GM12878 (cell line): ENCODE results near the gene WNK2. TPM values are rescaled to one million over a fixed set of nuclear protein-coding genes. Genes with fewer than 3 reads are reported as not detected.

ENCODE experiments used
- ATAC-seq: fragments of 200-7000 bp; cut with Tn5 transposase; 3 replicates; pipeline ENCODE4 v1.9.1; 2020; ENCODE audit warnings: mild to moderate bottlenecking, moderate library complexity
- BruUV-seq: library from RNA; stranded (reverse); fragments of 400-500 nt; replicated peaks from 2 replicates; lab custom pipeline; 2021; lab: Mats Ljungman, UMichigan
- CTCF ChIA-PET: fragments of 300-600 bp; sonication (Branson Sonifier 250); formaldehyde crosslinking; extraction: SDS; loops from one replicate; lab custom pipeline; 2021; ENCODE audit warnings: inconsistent platforms; lab: Yijun Ruan, JAX
- POLR2A ChIA-PET: fragments of 350-600 bp; formaldehyde crosslinking; extraction: SDS; loops from one replicate; lab custom pipeline; 2021; ENCODE audit warnings: inconsistent platforms; lab: Charles Lee
- RAD21 ChIA-PET: fragments of 300-600 bp; sonication (Branson Sonifier 250); formaldehyde crosslinking; loops from one replicate; lab custom pipeline; 2023; ENCODE audit warnings: antibody characterized with exemption; ENCODE audit not compliant: unreplicated experiment; lab: Charles Lee
- SMC1A ChIA-PET: fragments of 300-600 bp; sonication (Branson Sonifier 250); formaldehyde crosslinking; loops from one replicate; lab custom pipeline; 2023; ENCODE audit not compliant: unreplicated experiment, uncharacterized antibody; lab: Charles Lee
- DNase-seq: peaks from one replicate; pipeline ENCODE4 v3.0.0-alpha.2; 2011; ENCODE audit warnings: low read depth, low spot score
- FAIRE-seq: peaks from 3 replicates; lab custom pipeline; 2011; peaks lifted over from hg19 to GRCh38; lab: Jason Lieb, UNC
- H2AFZ ChIP-seq: 2 replicates; pipeline ENCODE4 v1.6.0; 2011; ENCODE audit warnings: low read depth, low read length, control low read depth; ENCODE audit not compliant: control insufficient read depth
- H3K27ac ChIP-seq: 2 replicates; pipeline ENCODE4 v1.5.1; 2011; ENCODE audit warnings: control low read depth; ENCODE audit not compliant: control insufficient read depth, insufficient read depth
- H3K27me3 ChIP-seq, 2 experiments: replicated peaks in 1 of 2; 2 replicates each; pipeline versions ENCODE4 v1.6.0 to v1.6.1; 2011; ENCODE audit warnings: low read length in 1 of 2; ENCODE audit not compliant: control insufficient read depth in 2 of 2, insufficient read depth in 2 of 2
- H3K36me3 ChIP-seq, 2 experiments: 2 replicates each; pipeline ENCODE4 v1.5.1; 2011; ENCODE audit warnings: low read length in 1 of 2; ENCODE audit not compliant: control insufficient read depth in 2 of 2, insufficient read depth in 2 of 2
- H3K4me1 ChIP-seq: 2 replicates; pipeline ENCODE4 v1.6.1; 2011; ENCODE audit warnings: mild to moderate bottlenecking, low read length, moderate library complexity, mixed read lengths; ENCODE audit not compliant: control insufficient read depth, insufficient read depth
- H3K4me2 ChIP-seq: 2 replicates; pipeline ENCODE4 v1.6.0; 2011; ENCODE audit warnings: control low read depth; ENCODE audit not compliant: control insufficient read depth, insufficient read depth
- H3K4me3 ChIP-seq: fragments of 200-600 bp; sonication (generic); 2 replicates; pipeline ENCODE4 v1.5.1; 2016
- H3K79me2 ChIP-seq: 2 replicates; pipeline ENCODE4 v1.6.0; 2011; ENCODE audit warnings: low read length; ENCODE audit not compliant: control insufficient read depth, insufficient read depth
- H3K9ac ChIP-seq: 2 replicates; pipeline ENCODE4 v1.8.0; 2011; ENCODE audit warnings: low read length, control low read depth, mixed read lengths; ENCODE audit not compliant: control insufficient read depth, insufficient read depth
- H3K9me3 ChIP-seq: replicated peaks from 3 replicates; pipeline ENCODE4 v1.5.1; 2011; ENCODE audit warnings: mild to moderate bottlenecking, low read length; ENCODE audit not compliant: control insufficient read depth, insufficient read depth
- H4K20me1 ChIP-seq: 2 replicates; pipeline ENCODE4 v1.6.0; 2011; ENCODE audit not compliant: control insufficient read depth, insufficient read depth
- BHLHE40 ChIP-seq, 2 experiments: fragments of 450-650 bp in 1 of 2; IDR thresholded peaks; 2 replicates each; pipeline ENCODE4 v1.6.1; 2011 to 2017; ENCODE audit warnings: low read depth in 2 of 2, borderline replicate concordance in 1 of 2, improper control_type of control experiment in 1 of 2, low read length in 1 of 2, mild to moderate bottlenecking in 1 of 2
- BRCA1 ChIP-seq: IDR thresholded peaks from 2 replicates; pipeline ENCODE4 v1.6.1; 2011; ENCODE audit warnings: low read depth, low read length, improper control_type of control experiment
- DPF2 ChIP-seq: fragments of 450-650 bp; IDR thresholded peaks from 2 replicates; pipeline ENCODE4 v1.6.1; 2017; ENCODE audit warnings: mild to moderate bottlenecking
- IKZF1 ChIP-seq: fragments of 450-650 bp; conservative IDR thresholded peaks from 2 replicates; pipeline ENCODE4 v1.6.1; 2017; ENCODE audit warnings: antibody characterized with exemption, mild to moderate bottlenecking
- JUND ChIP-seq: IDR thresholded peaks from 2 replicates; pipeline ENCODE4 v1.6.1; 2012; ENCODE audit warnings: low read depth, mild to moderate bottlenecking, low read length, improper control_type of control experiment, moderate library complexity
- KAT2A ChIP-seq: conservative IDR thresholded peaks from 2 replicates; pipeline ENCODE4 v1.6.1; 2011; ENCODE audit warnings: low read depth, low read length; ENCODE audit not compliant: control insufficient read depth
- MYC ChIP-seq: IDR thresholded peaks from 2 replicates; pipeline ENCODE4 v1.6.1; 2011; ENCODE audit warnings: mild to moderate bottlenecking, low read length, moderate library complexity, inconsistent platforms; ENCODE audit not compliant: insufficient read depth, insufficient replicate concordance, insufficient read length, severe bottlenecking
- NFXL1 ChIP-seq: fragments of 450-650 bp; IDR thresholded peaks from 2 replicates; pipeline ENCODE4 v1.6.1; 2017; ENCODE audit warnings: antibody characterized with exemption, mild to moderate bottlenecking, borderline replicate concordance
- PAX8 ChIP-seq: fragments of 450-650 bp; IDR thresholded peaks from 2 replicates; pipeline ENCODE4 v1.6.1; 2017; ENCODE audit warnings: mild to moderate bottlenecking, moderate library complexity
- TARDBP ChIP-seq: IDR thresholded peaks from 2 replicates; pipeline ENCODE4 v1.6.1; 2016; ENCODE audit warnings: borderline replicate concordance
- TCF7 ChIP-seq: IDR thresholded peaks from 2 replicates; pipeline ENCODE4 v1.6.1; 2014; ENCODE audit warnings: antibody characterized with exemption, borderline replicate concordance
- WRNIP1 ChIP-seq: IDR thresholded peaks from 2 replicates; pipeline ENCODE4 v1.6.1; 2011; ENCODE audit warnings: low read depth, low read length, improper control_type of control experiment, borderline replicate concordance
- ZBED1 ChIP-seq: IDR thresholded peaks from 2 replicates; pipeline ENCODE4 v1.6.1; 2016; ENCODE audit warnings: borderline replicate concordance
- ZZZ3 ChIP-seq: IDR thresholded peaks from 2 replicates; pipeline ENCODE4 v1.6.1; 2011; ENCODE audit warnings: low read depth; ENCODE audit not compliant: control insufficient read depth, insufficient read length
- WGBS: methylation state at CpG from one replicate; pipeline ENCODE4 v1.1.6; 2016; ENCODE audit warnings: low lambda C conversion rate; ENCODE audit not compliant: insufficient replicate concordance, insufficient coverage; ENCODE audit errors: missing lambda C conversion rate; 5-methylcytosine and 5-hydroxymethylcytosine counted together
- in situ Hi-C: fragments of 300-500 bp; cut with MboI; formaldehyde crosslinking; loops from 9 replicates; pipeline ENCODE4 v1.14.3; 2018; ENCODE audit warnings: mixed read lengths
- intact Hi-C: fragments of 100-400 bp; cut with micrococcal nuclease; formaldehyde crosslinking; loops from one replicate; pipeline ENCODE4 v1.14.2; 2022; ENCODE audit not compliant: unreplicated experiment
- polyA plus RNA-seq, 11 experiments: library from polyadenylated mRNA; depleted of rRNA in 4 of 11; unstranded in 6 of 11; stranded (reverse) in 5 of 11; fragments of >200 nt; fragmentation: Nextera tagmentation in 4 of 11; fragmentation: Illumina TruSeq in 1 of 11; extraction: Ambion mirVana in 4 of 11; extraction: Trizol in 1 of 11; gene quantifications; 1 replicate in 1 of 11; 2 replicates in 10 of 11; pipeline versions ENCODE4 v1.2.1 to v1.2.3, GENCODE V29; 2011 to 2016; ENCODE audit warnings: inconsistent platforms in 2 of 11, missing spikeins in 2 of 11, low read depth in 1 of 11
- total RNA-seq, 4 experiments: library from RNA; depleted of rRNA in 3 of 4; stranded (reverse); fragments of >200 nt in 3 of 4; fragmentation: Illumina TruSeq in 1 of 4; extraction: Trizol in 1 of 4; gene quantifications; 2 replicates each; pipeline versions ENCODE4 v1.2.1 to v1.2.3, GENCODE V29; 2013 to 2021
- TF ChIP-seq, protein P1 (sequence below): IDR thresholded peaks from 2 replicates; pipeline ENCODE4 v1.6.1; 2011; ENCODE audit warnings: borderline replicate concordance, low read depth, mild to moderate bottlenecking, moderate library complexity, mixed read lengths, low read length; ENCODE audit not compliant: insufficient read depth; ENCODE audit errors: extremely low read length
- TF ChIP-seq, protein P2 (sequence below): fragments of 450-650 bp; IDR thresholded peaks from 2 replicates; pipeline ENCODE4 v1.6.1; 2016; ENCODE audit warnings: mild to moderate bottlenecking
- TF ChIP-seq, protein P3 (sequence below): fragments of 450-650 bp; IDR thresholded peaks from 2 replicates; pipeline ENCODE4 v1.6.1; 2017; ENCODE audit warnings: mild to moderate bottlenecking, moderate library complexity

The WNK2 gene
- total and polyA plus RNA-seq, 10 of the 15 experiments (the other 5 are each of a cell fraction or from before 2014, with no cell fraction given), result 0.15 TPM; not detected in 9

GRCh38 chr9:93246526-93246925, 62.6 kb downstream of the WNK2 start (continued):
- no peak for TF ChIP-seq JUND
- TF ChIP-seq, all 136 proteins: peak for 0

- no peak for ATAC-seq
- RAD21 ChIA-PET, result no interaction called here
- TF ChIP-seq ZBED1, result no peak
- TF ChIP-seq NFXL1, result no peak
- no peak for TF ChIP-seq KAT2A
- TF ChIP-seq BHLHE40 (IDR thresholded peaks at IDR 0.05; ENCODE audit: borderline replicate concordance in 1 of 2, low read depth in 2 of 2, low read length in 1 of 2), result no peak
- no peak for TF ChIP-seq IKZF1
- TF ChIP-seq, protein P1, sequence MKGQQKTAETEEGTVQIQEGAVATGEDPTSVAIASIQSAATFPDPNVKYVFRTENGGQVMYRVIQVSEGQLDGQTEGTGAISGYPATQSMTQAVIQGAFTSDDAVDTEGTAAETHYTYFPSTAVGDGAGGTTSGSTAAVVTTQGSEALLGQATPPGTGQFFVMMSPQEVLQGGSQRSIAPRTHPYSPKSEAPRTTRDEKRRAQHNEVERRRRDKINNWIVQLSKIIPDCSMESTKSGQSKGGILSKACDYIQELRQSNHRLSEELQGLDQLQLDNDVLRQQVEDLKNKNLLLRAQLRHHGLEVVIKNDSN, result no peak
- TF ChIP-seq WRNIP1, result no peak
- TF ChIP-seq MYC, result no peak
- no peak for TF ChIP-seq DPF2
- TF ChIP-seq, protein P2, sequence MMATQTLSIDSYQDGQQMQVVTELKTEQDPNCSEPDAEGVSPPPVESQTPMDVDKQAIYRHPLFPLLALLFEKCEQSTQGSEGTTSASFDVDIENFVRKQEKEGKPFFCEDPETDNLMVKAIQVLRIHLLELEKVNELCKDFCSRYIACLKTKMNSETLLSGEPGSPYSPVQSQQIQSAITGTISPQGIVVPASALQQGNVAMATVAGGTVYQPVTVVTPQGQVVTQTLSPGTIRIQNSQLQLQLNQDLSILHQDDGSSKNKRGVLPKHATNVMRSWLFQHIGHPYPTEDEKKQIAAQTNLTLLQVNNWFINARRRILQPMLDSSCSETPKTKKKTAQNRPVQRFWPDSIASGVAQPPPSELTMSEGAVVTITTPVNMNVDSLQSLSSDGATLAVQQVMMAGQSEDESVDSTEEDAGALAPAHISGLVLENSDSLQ, result no peak
- no peak for TF ChIP-seq PAX8
- TF ChIP-seq ZZZ3, result no peak
- TF ChIP-seq BRCA1, result no peak
- TF ChIP-seq TCF7, result no peak
- no peak for TF ChIP-seq TARDBP
- TF ChIP-seq, protein P3, sequence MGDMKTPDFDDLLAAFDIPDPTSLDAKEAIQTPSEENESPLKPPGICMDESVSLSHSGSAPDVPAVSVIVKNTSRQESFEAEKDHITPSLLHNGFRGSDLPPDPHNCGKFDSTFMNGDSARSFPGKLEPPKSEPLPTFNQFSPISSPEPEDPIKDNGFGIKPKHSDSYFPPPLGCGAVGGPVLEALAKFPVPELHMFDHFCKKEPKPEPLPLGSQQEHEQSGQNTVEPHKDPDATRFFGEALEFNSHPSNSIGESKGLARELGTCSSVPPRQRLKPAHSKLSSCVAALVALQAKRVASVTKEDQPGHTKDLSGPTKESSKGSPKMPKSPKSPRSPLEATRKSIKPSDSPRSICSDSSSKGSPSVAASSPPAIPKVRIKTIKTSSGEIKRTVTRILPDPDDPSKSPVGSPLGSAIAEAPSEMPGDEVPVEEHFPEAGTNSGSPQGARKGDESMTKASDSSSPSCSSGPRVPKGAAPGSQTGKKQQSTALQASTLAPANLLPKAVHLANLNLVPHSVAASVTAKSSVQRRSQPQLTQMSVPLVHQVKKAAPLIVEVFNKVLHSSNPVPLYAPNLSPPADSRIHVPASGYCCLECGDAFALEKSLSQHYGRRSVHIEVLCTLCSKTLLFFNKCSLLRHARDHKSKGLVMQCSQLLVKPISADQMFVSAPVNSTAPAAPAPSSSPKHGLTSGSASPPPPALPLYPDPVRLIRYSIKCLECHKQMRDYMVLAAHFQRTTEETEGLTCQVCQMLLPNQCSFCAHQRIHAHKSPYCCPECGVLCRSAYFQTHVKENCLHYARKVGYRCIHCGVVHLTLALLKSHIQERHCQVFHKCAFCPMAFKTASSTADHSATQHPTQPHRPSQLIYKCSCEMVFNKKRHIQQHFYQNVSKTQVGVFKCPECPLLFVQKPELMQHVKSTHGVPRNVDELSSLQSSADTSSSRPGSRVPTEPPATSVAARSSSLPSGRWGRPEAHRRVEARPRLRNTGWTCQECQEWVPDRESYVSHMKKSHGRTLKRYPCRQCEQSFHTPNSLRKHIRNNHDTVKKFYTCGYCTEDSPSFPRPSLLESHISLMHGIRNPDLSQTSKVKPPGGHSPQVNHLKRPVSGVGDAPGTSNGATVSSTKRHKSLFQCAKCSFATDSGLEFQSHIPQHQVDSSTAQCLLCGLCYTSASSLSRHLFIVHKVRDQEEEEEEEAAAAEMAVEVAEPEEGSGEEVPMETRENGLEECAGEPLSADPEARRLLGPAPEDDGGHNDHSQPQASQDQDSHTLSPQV, result no peak
These were observed 63.3 kb downstream of the WNK2 start for GRCh38 chr9:93247099-93247865.

More at GRCh38 chr9:93247099-93247865, 63.3 kb downstream of the WNK2 start:
- FAIRE-seq (no peak), DNase-seq (no peak)
- Histone ChIP-seq H3K36me3 (no peaks in the 10 kb centered on the region), H4K20me1 (no peaks in the 10 kb centered on the region), H3K27me3 (peaks cover 0 to 2% of the 10 kb centered on the region in 2 experiments; a peak in 2 of 4 replicates), H3K4me1 (no peaks in the 10 kb centered on the region), H3K4me3 (no peak overlapping the region), H3K9ac (no peak overlapping the region), H3K27ac (no peak overlapping the region), H3K4me2 (no peak overlapping the region), H2AFZ (no peak overlapping the region), H3K79me2 (no peaks in the 10 kb centered on the region), H3K9me3 (no peaks in the 10 kb centered on the region)
- WGBS, result 60% methylated on average over 35 of the region's 36 CpGs
- SMC1A ChIA-PET, result no interaction called here
- intact Hi-C loops (no loop called here), in situ Hi-C loops (no loop called here)
- BruUV-seq, result no TSS peak
- POLR2A ChIA-PET, result no interaction called here
- CTCF ChIA-PET, result no interaction called here
